ENCODE results near the gene ANXA9. TPM values are rescaled to one million over a fixed set of nuclear protein-coding genes. Genes with fewer than 3 reads are reported as not detected.

The ANXA9 gene
- total RNA-seq (2014; rRNA removed; shearing (Covaris generic); ENCODE audit: low replicate concordance) = 0.46 TPM in 1 of 2 replicates, not detected in the other

DNA sequence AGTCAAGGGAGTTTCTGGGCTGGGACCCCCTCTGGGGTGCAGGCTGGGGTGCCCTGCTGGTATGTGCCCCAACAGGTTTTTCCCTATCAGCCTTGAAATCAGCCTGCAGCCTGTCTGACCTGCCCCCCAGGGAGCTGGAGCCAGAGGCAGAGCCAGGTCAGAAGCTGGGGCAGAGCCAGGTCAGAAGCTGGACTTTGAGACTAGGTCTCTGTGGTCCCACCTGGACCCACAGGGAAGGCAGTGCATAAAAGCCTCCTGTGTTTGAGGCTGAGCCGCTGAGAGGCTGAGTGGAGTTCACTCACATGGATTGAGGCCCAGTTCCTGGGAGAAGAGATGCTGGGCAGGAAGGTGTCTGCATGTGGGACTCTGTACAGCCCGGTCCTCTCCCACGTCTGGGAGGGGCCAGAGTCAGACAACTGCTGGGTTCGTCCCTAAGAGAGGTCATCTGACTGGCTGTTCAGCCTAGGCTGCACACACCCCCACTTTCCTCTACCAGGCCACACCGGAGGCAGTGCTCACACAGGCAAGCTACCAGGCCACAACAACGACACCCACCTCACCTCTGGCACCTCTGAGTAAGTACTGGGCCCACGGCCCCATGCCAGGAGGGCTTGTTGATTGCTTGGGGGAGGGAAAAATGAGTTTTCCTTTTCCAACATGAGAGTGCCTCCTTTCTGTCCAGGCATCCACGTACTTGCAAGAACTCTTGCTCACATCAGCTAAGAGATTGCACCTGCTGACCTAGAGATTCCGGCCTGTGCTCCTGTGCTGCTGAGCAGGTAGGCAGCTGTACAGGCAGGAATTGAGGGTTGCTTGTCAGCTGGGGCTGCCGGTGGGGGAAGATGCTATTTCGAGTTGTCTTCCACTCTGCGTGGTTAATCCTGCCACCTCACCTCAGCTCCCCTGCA, at the start of gene ANXA9:
Gene ANXA9, plus strand, starts transcription at position 488 of the 908 bp plus-strand sequence. CDS start 814 bp downstream, outside the sequence.
- Histone ChIP-seq H3K27me3 (no peaks in the 10 kb centered on the region), H3K36me3 (no peaks in the 10 kb centered on the region), H3K4me3 (no peak within 1 kb of the TSS), H3K9me3 (no peaks in the 10 kb centered on the region)
- DNase-seq = no peak

- Histone ChIP-seq H3K36me3 (peaks cover 95% of the 10 kb centered on the region), H3K9me3 (no peaks in the 10 kb centered on the region), H3K27me3 (no peaks in the 10 kb centered on the region), H3K4me3 (no peak overlapping the region)
- no peak for DNase-seq
Measured at GRCh38 chr1:150944856-150945255, 37.2 kb upstream of the ANXA9 start.

DNA sequence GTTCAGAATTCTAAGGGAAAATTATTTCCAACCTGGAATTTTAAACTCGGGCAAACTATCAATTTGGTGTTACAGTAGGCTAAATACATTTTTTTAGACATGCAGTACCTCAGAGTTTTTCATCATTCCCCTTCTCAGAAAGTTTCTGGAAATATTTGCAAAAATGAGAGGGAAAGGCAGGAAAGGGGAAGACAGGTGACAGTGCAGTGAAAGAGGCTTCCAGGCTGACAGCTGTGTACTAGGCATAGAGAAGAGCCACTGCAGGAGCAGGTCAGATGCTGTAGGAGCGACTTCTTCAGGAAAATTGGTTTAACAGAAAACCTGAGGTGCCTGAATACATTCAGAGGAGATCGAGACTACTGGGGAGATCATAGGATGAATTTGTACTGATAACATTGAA, 27.4 kb upstream of the ANXA9 start:
- H3K9me3 ChIP-seq = no peaks in the 10 kb centered on the region
- no peak overlapping the region for H3K4me3 ChIP-seq
- peaks cover 90% of the 10 kb centered on the region for H3K36me3 ChIP-seq
- no peak for DNase-seq
- no peaks in the 10 kb centered on the region for H3K27me3 ChIP-seq

- no peak for DNase-seq
- Histone ChIP-seq H3K27me3 (no peaks in the 10 kb centered on the region), H3K36me3 (peaks cover 89% of the 10 kb centered on the region), H3K9me3 (no peaks in the 10 kb centered on the region), H3K4me3 (no peak overlapping the region)
Measured at GRCh38 chr1:150955280-150955679, 26.8 kb upstream of the ANXA9 start.

DNA sequence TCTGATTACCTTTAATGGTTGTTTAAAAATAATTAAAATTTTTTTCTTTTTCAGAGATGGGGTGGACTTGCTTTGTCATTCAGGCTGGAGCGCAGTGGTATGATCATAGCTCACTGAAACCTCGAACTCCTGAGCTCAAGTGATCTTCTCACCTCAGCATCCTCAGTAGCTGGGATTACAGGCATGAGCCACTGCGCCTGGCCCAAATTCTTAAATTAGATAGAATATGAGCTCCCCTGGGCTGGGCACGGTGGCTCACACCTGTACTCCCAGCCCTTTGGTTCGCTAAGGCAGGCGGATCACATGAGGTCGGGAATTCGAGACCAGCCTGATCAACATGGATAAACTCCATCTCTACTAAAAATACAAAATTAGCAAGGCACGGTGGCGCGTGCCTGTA, 24.4 kb upstream of the ANXA9 start:
- Histone ChIP-seq H3K4me3 (no peak overlapping the region), H3K9me3 (no peaks in the 10 kb centered on the region), H3K36me3 (peaks cover 88% of the 10 kb centered on the region), H3K27me3 (no peaks in the 10 kb centered on the region)
- no peak for DNase-seq

- Histone ChIP-seq H3K27me3 (no peaks in the 10 kb centered on the region), H3K9me3 (no peaks in the 10 kb centered on the region), H3K4me3 (no peak overlapping the region), H3K36me3 (peaks cover 89% of the 10 kb centered on the region)
- no peak for DNase-seq
Measured at GRCh38 chr1:150960646-150961045, 21.4 kb upstream of the ANXA9 start.

DNA sequence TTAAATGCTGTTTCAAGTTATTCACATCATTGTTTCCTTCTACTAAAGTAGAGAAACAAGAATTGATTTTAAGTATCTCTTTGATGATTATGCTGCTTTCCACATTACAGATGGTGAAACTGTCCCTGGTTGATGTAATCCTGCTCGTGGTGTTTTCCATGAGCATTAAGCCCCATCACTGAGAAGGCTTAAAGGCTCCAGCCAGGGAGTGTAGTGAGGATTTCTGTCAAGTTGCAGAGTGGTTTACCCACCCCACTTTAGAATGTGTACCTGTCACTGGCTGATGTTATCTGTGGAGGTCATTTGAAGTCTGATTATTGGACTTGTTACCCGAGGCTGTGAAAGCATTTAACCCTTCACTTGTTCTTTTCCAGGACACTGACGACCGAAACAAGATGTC, 20.3 kb upstream of the ANXA9 start:
- DNase-seq = no peak
- Histone ChIP-seq H3K4me3 (no peak overlapping the region), H3K36me3 (peaks cover 91% of the 10 kb centered on the region), H3K27me3 (no peaks in the 10 kb centered on the region), H3K9me3 (no peaks in the 10 kb centered on the region)

GRCh38 chr1:150963321-150964163, 18.6 kb upstream of the ANXA9 start:
- no peaks in the 10 kb centered on the region for H3K9me3 ChIP-seq
- no peak overlapping the region for H3K4me3 ChIP-seq
- peaks cover 97% of the 10 kb centered on the region for H3K36me3 ChIP-seq
- no peaks in the 10 kb centered on the region for H3K27me3 ChIP-seq
- DNase-seq = no peak

DNA sequence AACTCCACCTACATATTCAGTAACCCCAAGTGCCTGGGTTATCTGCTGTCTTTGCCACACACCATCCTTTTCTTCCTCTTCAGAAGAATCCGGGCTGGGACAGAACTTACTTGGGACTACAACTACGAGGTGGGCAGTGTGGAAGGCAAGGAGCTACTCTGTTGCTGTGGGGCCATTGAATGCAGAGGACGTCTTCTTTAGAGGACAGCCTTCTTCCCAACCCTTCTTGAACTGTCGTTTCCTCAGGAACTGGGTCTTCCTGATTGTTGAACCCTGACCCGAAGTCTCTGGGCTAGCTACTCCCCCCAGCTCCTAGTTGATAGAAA, 18.0 kb upstream of the ANXA9 start:
- H3K9me3 ChIP-seq = no peaks in the 10 kb centered on the region
- H3K27me3 ChIP-seq = no peaks in the 10 kb centered on the region
- DNase-seq = no peak
- no peak overlapping the region for H3K4me3 ChIP-seq
- H3K36me3 ChIP-seq = peaks cover 97% of the 10 kb centered on the region

- H3K9me3 ChIP-seq = no peaks in the 10 kb centered on the region
- DNase-seq = no peak
- no peaks in the 10 kb centered on the region for H3K27me3 ChIP-seq
- H3K36me3 ChIP-seq = peaks cover 96% of the 10 kb centered on the region
- H3K4me3 ChIP-seq = no peak overlapping the region
Measured at GRCh38 chr1:150965605-150966004, 16.5 kb upstream of the ANXA9 start.

GRCh38 chr1:150966011-150966410, 16.1 kb upstream of the ANXA9 start:
- H3K9me3 ChIP-seq = no peaks in the 10 kb centered on the region
- peaks cover 96% of the 10 kb centered on the region for H3K36me3 ChIP-seq
- DNase-seq = no peak
- H3K27me3 ChIP-seq = no peaks in the 10 kb centered on the region
- no peak overlapping the region for H3K4me3 ChIP-seq

- Histone ChIP-seq H3K9me3 (no peaks in the 10 kb centered on the region), H3K27me3 (no peaks in the 10 kb centered on the region), H3K36me3 (peaks cover 92% of the 10 kb centered on the region), H3K4me3 (no peak overlapping the region)
- DNase-seq = no peak
Measured at GRCh38 chr1:150967936-150968335, 14.2 kb upstream of the ANXA9 start.

DNA sequence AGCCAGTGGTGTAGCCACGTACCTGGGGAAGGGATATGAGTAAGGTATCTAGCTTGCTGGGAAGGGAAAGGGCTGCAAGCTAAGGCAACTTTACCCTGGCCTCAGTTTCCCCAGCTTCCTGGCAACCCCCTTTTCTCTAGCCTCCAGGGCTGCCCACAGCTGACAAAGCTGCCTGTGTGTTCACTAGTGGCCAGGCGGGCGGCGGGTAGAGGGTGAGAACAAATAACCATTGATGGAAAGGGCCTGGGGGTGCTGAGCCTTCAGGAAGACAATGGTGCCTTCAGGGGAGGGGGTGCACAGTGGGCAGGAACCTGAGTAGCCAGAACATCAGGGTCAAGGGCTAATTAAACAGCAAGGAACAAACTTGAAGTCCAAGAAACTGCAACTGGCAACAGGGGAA, 13.6 kb upstream of the ANXA9 start:
- Histone ChIP-seq H3K36me3 (peaks cover 92% of the 10 kb centered on the region), H3K4me3 (no peak overlapping the region), H3K9me3 (no peaks in the 10 kb centered on the region), H3K27me3 (no peaks in the 10 kb centered on the region)
- no peak for DNase-seq

DNA sequence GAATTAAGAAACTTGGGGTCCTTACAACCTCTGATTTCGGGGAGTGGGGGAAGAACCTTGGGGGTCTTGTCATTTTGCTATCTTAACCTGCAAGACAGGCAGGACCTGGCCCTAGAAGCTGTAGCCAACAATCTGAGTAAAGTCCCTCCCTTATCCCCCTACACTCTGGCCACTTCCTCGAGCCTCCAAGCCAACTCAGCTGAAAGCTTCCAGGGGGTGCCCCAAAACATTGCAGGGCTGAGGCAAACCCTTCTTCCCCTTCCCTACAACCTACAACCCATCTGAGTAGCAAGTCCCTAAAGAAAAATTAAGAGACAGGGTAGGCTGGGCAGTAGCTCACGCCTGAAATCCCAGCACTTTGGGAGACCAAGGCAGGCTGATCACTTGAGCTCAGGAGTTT, 12.5 kb upstream of the ANXA9 start:
- Histone ChIP-seq H3K27me3 (no peaks in the 10 kb centered on the region), H3K36me3 (peaks cover 84% of the 10 kb centered on the region), H3K9me3 (no peaks in the 10 kb centered on the region), H3K4me3 (no peak overlapping the region)
- DNase-seq = no peak

- no peak for DNase-seq
- H3K9me3 ChIP-seq = no peaks in the 10 kb centered on the region
- H3K36me3 ChIP-seq = peaks cover 71% of the 10 kb centered on the region
- H3K4me3 ChIP-seq = no peak overlapping the region
- no peaks in the 10 kb centered on the region for H3K27me3 ChIP-seq
Measured at GRCh38 chr1:150970808-150971582, 11.1 kb upstream of the ANXA9 start.

DNA sequence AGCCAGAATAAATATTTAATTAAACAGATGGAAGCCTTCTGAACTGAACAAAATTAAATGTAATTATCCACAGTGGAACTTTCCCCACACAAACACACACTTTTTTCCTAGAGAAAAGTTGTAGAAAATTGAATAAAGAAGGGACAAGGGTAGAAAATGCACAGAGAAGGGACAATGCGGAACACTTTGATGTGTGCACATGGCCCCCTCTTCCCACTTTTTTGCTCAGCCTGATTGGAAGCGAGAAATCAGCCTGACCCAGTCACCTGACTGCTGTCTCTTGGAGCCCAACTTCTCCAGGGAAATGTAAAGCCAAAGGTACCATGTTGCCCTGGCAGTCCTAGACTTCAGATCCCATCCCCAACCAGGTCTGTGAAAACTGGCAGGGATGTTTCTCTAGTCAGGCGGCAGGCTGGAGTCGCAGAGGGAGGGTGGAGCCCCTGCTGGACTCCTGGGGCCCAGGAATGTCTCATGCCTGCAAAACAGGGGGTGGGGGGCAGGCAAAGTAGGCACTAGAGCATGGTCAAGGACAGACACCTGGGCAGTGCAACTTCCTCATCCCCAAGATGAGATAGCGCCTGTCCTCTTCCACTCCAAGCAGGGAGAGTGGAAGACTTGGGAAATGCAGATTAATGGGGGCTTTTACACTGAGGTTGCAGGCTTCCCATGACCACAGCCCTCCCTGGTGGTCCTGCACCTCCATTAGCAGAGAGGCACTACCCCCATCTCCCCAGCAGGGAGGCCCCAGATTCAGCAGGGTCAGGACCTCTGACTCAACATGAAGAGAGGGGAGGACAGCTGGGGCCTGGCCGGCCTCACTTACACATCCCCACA, 10.3 kb upstream of the ANXA9 start:
- Histone ChIP-seq H3K9me3 (no peaks in the 10 kb centered on the region), H3K36me3 (peaks cover 63% of the 10 kb centered on the region), H3K4me3 (no peak overlapping the region), H3K27me3 (no peaks in the 10 kb centered on the region)
- DNase-seq = peak; percentile 42

Data from MG63 (cell line).